Right ventricle myocardium superior (tissue), 1 donor: ENCODE data around the gene IRF7. TPM values are rescaled to one million over a fixed set of nuclear protein-coding genes. Genes with fewer than 3 reads are reported as not detected.

Source experiments
- ATAC-seq: fragments of 200-7000 bp; cut with Tn5 transposase; one replicate; pipeline ENCODE4 v1.9.1; 2020; ENCODE audit warnings: mild to moderate bottlenecking; ENCODE audit not compliant: poor library complexity
- DNase-seq: peaks from one replicate; pipeline ENCODE4 v3.0.0-alpha.2; 2020
- intact Hi-C: fragments of 100-400 bp; cut with DNase I; formaldehyde crosslinking; loops from one replicate; pipeline ENCODE4 v1.11.2; 2022
- total RNA-seq: library from RNA; stranded (reverse); fragmentation: NEBNext Ultra II Directional; extraction: Animal tissue kit (Norgen Biotek cat#: 25700); gene quantifications from one replicate; pipeline ENCODE4 v1.2.1, GENCODE V29; 2021
- donor health status: DM: no; HTN: yes; CAD: no; lungs with severe emphysema.

The IRF7 gene
- total RNA-seq, 1 donor from 2014 or later: 7.5 TPM

GRCh38 chr11:612961-613300, 2.8 kb downstream of the IRF7 start:
- no peak for ATAC-seq
- no peak for DNase-seq
- intact Hi-C loops: no loop called here

- intact Hi-C loops: no loop called here
- no peak for DNase-seq
Observed at GRCh38 chr11:612201-612960, 3.4 kb downstream of the IRF7 start.

GRCh38 chr11:611001-611996, 4.5 kb downstream of the IRF7 start:
- intact Hi-C loops: no loop called here
- ATAC-seq (no peak), DNase-seq (no peak)

More at GRCh38 chr11:612201-612960, 3.4 kb downstream of the IRF7 start:
- no peak for ATAC-seq

GRCh38 chr11:610146-610801, 5.5 kb downstream of the IRF7 start:
- intact Hi-C loops: no loop called here
- ATAC-seq (no peak), DNase-seq (no peak)

- DNase-seq (no peak), ATAC-seq (no peak)
- intact Hi-C loops: no loop called here
Observed at GRCh38 chr11:609341-609811, 6.4 kb downstream of the IRF7 start.

- no peak for ATAC-seq
- DNase-seq: no peak
- intact Hi-C loops: no loop called here
Observed at GRCh38 chr11:608791-609251, 6.9 kb downstream of the IRF7 start.

- intact Hi-C loops: no loop called here
- DNase-seq (no peak), ATAC-seq (no peak)
Observed at GRCh38 chr11:607971-608659, 7.6 kb downstream of the IRF7 start.

GRCh38 chr11:607020-607780, 8.6 kb downstream of the IRF7 start:
- intact Hi-C loops: no loop called here
- DNase-seq: no peak
- no peak for ATAC-seq

GRCh38 chr11:606245-606644, 9.5 kb downstream of the IRF7 start:
- DNase-seq (peak; percentile 81), ATAC-seq (peak; percentile 89)
- intact Hi-C loops: no loop called here

- DNase-seq (no peak), ATAC-seq (peak; percentile 9)
- intact Hi-C loops: no loop called here
Observed at GRCh38 chr11:605286-606129, 10.2 kb downstream of the IRF7 start.

- DNase-seq (no peak), ATAC-seq (no peak)
- intact Hi-C loops: no loop called here
Observed at GRCh38 chr11:603154-603553, 12.6 kb downstream of the IRF7 start.

- ATAC-seq (no peak), DNase-seq (no peak)
- intact Hi-C loops: no loop called here
Observed at GRCh38 chr11:601573-602245, 14.0 kb downstream of the IRF7 start.

- DNase-seq: no peak
- no peak for ATAC-seq
- intact Hi-C loops: no loop called here
Observed at GRCh38 chr11:598005-598680, 17.6 kb downstream of the IRF7 start.

- intact Hi-C loops: no loop called here
- DNase-seq (no peak), ATAC-seq (no peak)
Observed at GRCh38 chr11:597166-597725, 18.5 kb downstream of the IRF7 start.

- ATAC-seq (no peak), DNase-seq (no peak)
- intact Hi-C loops: no loop called here
Observed at GRCh38 chr11:596374-596773, 19.4 kb downstream of the IRF7 start.

- intact Hi-C loops: no loop called here
- ATAC-seq (no peak), DNase-seq (no peak)
Observed at GRCh38 chr11:595400-595799, 20.4 kb downstream of the IRF7 start.
